T1000 (cell line): ENCODE results near the gene PSRC1.

ENCODE experiments used
- DNase-seq: peaks from one replicate; lab custom pipeline; 2025; ENCODE audit warnings: mixed read lengths; lab: John Stamatoyannopoulos, UW

Gene PSRC1

GRCh38 chr1:109247401-109248365 lies 35.3 kb downstream of the PSRC1 start:
- no peak for DNase-seq

- DNase-seq = no peak
Measured at GRCh38 chr1:109246141-109246551, 36.8 kb downstream of the PSRC1 start.

GRCh38 chr1:109243860-109244552 lies 38.9 kb downstream of the PSRC1 start:
- DNase-seq = no peak

- DNase-seq = no peak
Measured at GRCh38 chr1:109243221-109243620, 39.7 kb downstream of the PSRC1 start.

GRCh38 chr1:109242387-109242786 lies 40.6 kb downstream of the PSRC1 start:
- DNase-seq = no peak

GRCh38 chr1:109241841-109242345 lies 41.1 kb downstream of the PSRC1 start:
- DNase-seq = no peak

- no peak for DNase-seq
Measured at GRCh38 chr1:109241344-109241743, 41.6 kb downstream of the PSRC1 start.

GRCh38 chr1:109240158-109241152 lies 42.5 kb downstream of the PSRC1 start:
- peak; percentile 50 for DNase-seq

GRCh38 chr1:109239409-109240068 lies 43.4 kb downstream of the PSRC1 start:
- no peak for DNase-seq

- DNase-seq = no peak
Measured at GRCh38 chr1:109239047-109239408, 43.9 kb downstream of the PSRC1 start.

- no peak for DNase-seq
Measured at GRCh38 chr1:109238382-109238781, 44.6 kb downstream of the PSRC1 start.

GRCh38 chr1:109237512-109237911 lies 45.4 kb downstream of the PSRC1 start:
- no peak for DNase-seq

- DNase-seq = no peak
Measured at GRCh38 chr1:109235137-109235536, 47.8 kb downstream of the PSRC1 start.

- DNase-seq = no peak
Measured at GRCh38 chr1:109231066-109231465, 51.9 kb downstream of the PSRC1 start.
